ENCODE results near the gene PER2.

GRCh38 chr2:238336793-238337444, 48.5 kb upstream of the PER2 start:
- TF ChIP-seq POLR2A (IDR thresholded peaks at IDR 0.05; ENCODE audit: low read depth, low read length) (no peak), EP300 (IDR thresholded peaks at IDR 0.05; ENCODE audit: borderline replicate concordance in 1 of 2, control insufficient read depth in 1 of 2, low read depth in 2 of 2, low read length in 2 of 2) (no peak), NR2C1 (IDR thresholded peaks at IDR 0.05) (no peak), CREB1 (IDR thresholded peaks at IDR 0.05; ENCODE audit: low read depth) (no peak), CTCF (IDR thresholded peaks at IDR 0.05 in 2 of 3, conservative IDR thresholded peaks at IDR 0.05 in 1 of 3; ENCODE audit: control insufficient read depth in 2 of 3, extremely low read depth in 1 of 3, insufficient read depth in 1 of 3, low read depth in 3 of 3, low read length in 3 of 3) (no peak), E2F4 (IDR thresholded peaks at IDR 0.05; ENCODE audit: low read depth, low read length) (no peak)

Measured in GM12878 (cell line).